Natural killer cell treated with Interleukin-12 subunit alpha and Interleukin-12 subunit beta and Interleukin-15 and Interleukin-18, amount 100 ng/mL, for 72 hours (primary cell): Measurements from ENCODE around the gene TMEM207. TPM values are rescaled to one million over a fixed set of nuclear protein-coding genes. Genes with fewer than 3 reads are reported as not detected.

ENCODE experiments used
- ATAC-seq, 2 donors: fragments of 150-1000 bp; cut with Tn5 transposase in 1 of 2; sonication (Bioruptor Pico), chemical (Tn5 transposase) in 1 of 2; 2 replicates each; pipeline ENCODE4 v1.10.0; 2021
- DNase-seq: peaks from one replicate; pipeline ENCODE4 v3.0.0; 2022; ENCODE audit warnings: low spot score
- H3K27ac Mint-ChIP-seq, 2 donors: 1 replicate in 1 of 2; 2 replicates in 1 of 2; pipeline ENCODE4 v1.8.0; 2022; ENCODE audit warnings: mixed read lengths in 2 of 2, mild to moderate bottlenecking in 1 of 2, moderate library complexity in 1 of 2
- H3K27me3 Mint-ChIP-seq, 2 donors: 1 replicate in 1 of 2; 2 replicates in 1 of 2; pipeline ENCODE4 v1.8.0; 2022; ENCODE audit warnings: mixed read lengths in 2 of 2
- H3K36me3 Mint-ChIP-seq: one replicate; pipeline ENCODE4 v1.8.0; 2022; ENCODE audit warnings: mixed read lengths
- H3K4me1 Mint-ChIP-seq, 2 donors: 1 replicate in 1 of 2; 2 replicates in 1 of 2; pipeline ENCODE4 v1.8.0; 2022; ENCODE audit warnings: low read depth in 2 of 2, mixed read lengths in 2 of 2, mild to moderate bottlenecking in 1 of 2
- H3K4me3 Mint-ChIP-seq: one replicate; pipeline ENCODE4 v1.8.0; 2022; ENCODE audit warnings: mixed read lengths
- H3K9me3 Mint-ChIP-seq: 2 replicates; pipeline ENCODE4 v1.8.0; 2022; ENCODE audit warnings: mixed read lengths
- total RNA-seq, 2 donors: library from RNA; stranded (reverse); gene quantifications; one replicate each; pipeline ENCODE4 v1.2.3, GENCODE V29; 2022

TMEM207 gene
- total RNA-seq, 2 donors from 2014 or later = not detected

GRCh38 chr3:190388703-190389102 is 61.0 kb downstream of the TMEM207 start:
- H3K27ac Mint-ChIP-seq = no peak overlapping the region
- DNase-seq (no peak), ATAC-seq (no peak)
- H3K4me1 Mint-ChIP-seq = no peaks in the 10 kb centered on the region
- peaks cover 0 to 16% of the 10 kb centered on the region in 2 donors for H3K27me3 Mint-ChIP-seq
- H3K4me3 Mint-ChIP-seq = no peak overlapping the region
- no peaks in the 10 kb centered on the region for H3K36me3 Mint-ChIP-seq
- peaks cover 6% of the 10 kb centered on the region for H3K9me3 Mint-ChIP-seq

GRCh38 chr3:190387578-190388213 is 62.0 kb downstream of the TMEM207 start, which contains the start of gene CLDN16:
TSS of gene CLDN16 (plus strand) at chr3:190388163. CDS start at chr3:190388330, 167 bp downstream.
- no peak for DNase-seq
- Mint-ChIP-seq H3K27me3 (peaks cover 0 to 16% of the 10 kb centered on the region in 2 donors), H3K9me3 (peaks cover 5% of the 10 kb centered on the region), H3K27ac (no peak within 1 kb of the TSS), H3K4me3 (no peak within 1 kb of the TSS), H3K36me3 (no peaks in the 10 kb centered on the region), H3K4me1 (no peaks in the 10 kb centered on the region)
- ATAC-seq = no peak

DNA sequence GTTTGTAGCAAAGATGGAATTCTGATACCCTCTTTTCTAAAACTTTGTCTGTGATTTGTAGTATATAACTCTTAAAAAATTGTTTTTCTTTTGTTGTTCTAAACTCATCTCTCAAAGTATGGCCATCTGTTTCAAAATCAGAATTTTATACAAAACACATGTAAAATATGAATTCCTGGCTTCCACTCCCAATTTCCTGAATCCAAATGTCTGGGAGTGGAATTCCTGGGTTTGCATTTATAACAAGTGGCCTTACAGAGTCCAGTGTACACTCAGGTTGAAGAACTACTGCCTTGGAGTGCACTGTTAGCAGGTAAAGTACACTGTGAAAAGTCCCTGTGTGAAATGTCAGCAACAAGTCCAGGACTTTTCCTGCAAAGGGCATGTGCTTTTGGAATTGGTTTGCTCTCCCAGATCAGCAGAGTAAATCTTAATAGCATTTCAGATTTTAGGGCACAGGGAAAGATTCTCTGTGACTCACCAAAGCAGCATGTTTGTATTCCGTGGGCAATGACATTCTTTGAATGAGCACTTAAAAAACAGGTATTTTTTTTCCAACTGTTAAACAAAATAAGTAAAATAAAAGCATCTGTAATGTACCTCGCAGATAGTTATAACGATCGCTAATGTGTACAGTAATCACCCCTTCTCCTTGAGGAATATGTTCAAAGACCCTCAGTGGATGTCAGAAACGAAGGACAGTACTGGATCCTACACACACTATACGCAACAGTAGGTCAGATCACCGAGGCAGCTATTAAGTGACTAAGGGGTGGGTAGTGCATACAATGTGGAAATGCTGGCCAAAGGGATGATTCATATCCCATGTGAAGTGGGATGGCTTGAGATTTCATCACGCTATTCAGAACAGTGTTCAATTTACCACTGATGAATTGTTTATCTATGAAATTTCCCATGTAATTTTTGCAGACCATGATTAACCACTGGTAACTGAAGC is 63.7 kb downstream of the TMEM207 start:
- no peak overlapping the region for H3K4me3 Mint-ChIP-seq
- no peaks in the 10 kb centered on the region for H3K9me3 Mint-ChIP-seq
- H3K27ac Mint-ChIP-seq = no peak overlapping the region
- H3K36me3 Mint-ChIP-seq = no peaks in the 10 kb centered on the region
- no peak for DNase-seq
- ATAC-seq = no peak
- peaks cover 0 to 7% of the 10 kb centered on the region in 2 donors for H3K27me3 Mint-ChIP-seq
- no peaks in the 10 kb centered on the region for H3K4me1 Mint-ChIP-seq

GRCh38 chr3:190384309-190384756 is 65.4 kb downstream of the TMEM207 start:
- H3K27ac Mint-ChIP-seq = no peak overlapping the region
- DNase-seq = no peak
- H3K4me3 Mint-ChIP-seq = no peak overlapping the region
- no peak for ATAC-seq
- H3K4me1 Mint-ChIP-seq = no peaks in the 10 kb centered on the region
- H3K27me3 Mint-ChIP-seq = peaks cover 0 to 7% of the 10 kb centered on the region in 2 donors
- H3K9me3 Mint-ChIP-seq = no peaks in the 10 kb centered on the region
- H3K36me3 Mint-ChIP-seq = no peaks in the 10 kb centered on the region

DNA sequence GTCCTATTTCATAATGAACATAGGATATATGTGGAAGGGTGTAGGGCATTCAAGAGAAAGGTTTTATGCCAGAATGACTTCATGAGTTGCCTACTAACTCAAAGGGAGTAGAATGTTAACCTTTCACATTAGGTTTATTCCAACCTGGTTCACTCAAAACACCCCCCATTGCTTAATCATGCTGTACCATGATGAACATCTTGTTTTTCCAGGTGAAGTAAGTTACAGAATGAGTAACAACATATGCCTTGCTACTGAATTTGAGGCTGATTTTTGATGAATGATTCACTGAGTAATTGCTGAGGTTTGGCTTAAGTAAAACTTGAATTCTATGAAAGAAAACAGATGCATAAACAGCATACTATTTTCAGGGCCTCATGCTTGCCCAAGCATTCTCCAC is 67.6 kb downstream of the TMEM207 start:
- ATAC-seq = no peak
- no peaks in the 10 kb centered on the region for H3K27me3 Mint-ChIP-seq
- no peaks in the 10 kb centered on the region for H3K36me3 Mint-ChIP-seq
- no peaks in the 10 kb centered on the region for H3K9me3 Mint-ChIP-seq
- no peaks in the 10 kb centered on the region for H3K4me1 Mint-ChIP-seq
- no peak overlapping the region for H3K27ac Mint-ChIP-seq
- no peak overlapping the region for H3K4me3 Mint-ChIP-seq
- no peak for DNase-seq

- ATAC-seq = no peak
- DNase-seq = no peak
- Mint-ChIP-seq H3K27ac (no peak overlapping the region), H3K4me3 (no peak overlapping the region), H3K36me3 (no peaks in the 10 kb centered on the region), H3K27me3 (no peaks in the 10 kb centered on the region), H3K4me1 (no peaks in the 10 kb centered on the region), H3K9me3 (no peaks in the 10 kb centered on the region)
Observed at GRCh38 chr3:190381441-190381840, 68.3 kb downstream of the TMEM207 start.

GRCh38 chr3:190380184-190380583 is 69.5 kb downstream of the TMEM207 start:
- H3K27ac Mint-ChIP-seq = no peak overlapping the region
- no peak for DNase-seq
- H3K36me3 Mint-ChIP-seq = no peaks in the 10 kb centered on the region
- no peaks in the 10 kb centered on the region for H3K4me1 Mint-ChIP-seq
- ATAC-seq = no peak
- H3K27me3 Mint-ChIP-seq = no peaks in the 10 kb centered on the region
- no peaks in the 10 kb centered on the region for H3K9me3 Mint-ChIP-seq
- no peak overlapping the region for H3K4me3 Mint-ChIP-seq

Other genes with a start within 250 kb of the TMEM207 start
- gene CLDN1, start 127.5 kb downstream of the TMEM207 start, total RNA-seq = not detected
- gene CLDN16, start 61.7 kb downstream of the TMEM207 start, total RNA-seq = not detected
- gene IL1RAP, start 64.2 kb upstream of the TMEM207 start, total RNA-seq = 10 to 100 TPM; 19.5 to 28.8 TPM